ENCODE measurements around the gene TCF21.
"Not testable (repeated sequence)": the region's sequence is repeated elsewhere in the genome, so short reads cannot be mapped to it uniquely, and the experiment has no call there.

Gene TCF21

GRCh38 chr6:133890711-133891148 is 1.8 kb downstream of the TCF21 start:
- DNase-seq, result no peak

- DNase-seq, result no peak
These were observed 2.4 kb downstream of the TCF21 start for GRCh38 chr6:133891149-133891926.

- DNase-seq, result no peak
These were observed 3.3 kb downstream of the TCF21 start for GRCh38 chr6:133891927-133892812.

DNA sequence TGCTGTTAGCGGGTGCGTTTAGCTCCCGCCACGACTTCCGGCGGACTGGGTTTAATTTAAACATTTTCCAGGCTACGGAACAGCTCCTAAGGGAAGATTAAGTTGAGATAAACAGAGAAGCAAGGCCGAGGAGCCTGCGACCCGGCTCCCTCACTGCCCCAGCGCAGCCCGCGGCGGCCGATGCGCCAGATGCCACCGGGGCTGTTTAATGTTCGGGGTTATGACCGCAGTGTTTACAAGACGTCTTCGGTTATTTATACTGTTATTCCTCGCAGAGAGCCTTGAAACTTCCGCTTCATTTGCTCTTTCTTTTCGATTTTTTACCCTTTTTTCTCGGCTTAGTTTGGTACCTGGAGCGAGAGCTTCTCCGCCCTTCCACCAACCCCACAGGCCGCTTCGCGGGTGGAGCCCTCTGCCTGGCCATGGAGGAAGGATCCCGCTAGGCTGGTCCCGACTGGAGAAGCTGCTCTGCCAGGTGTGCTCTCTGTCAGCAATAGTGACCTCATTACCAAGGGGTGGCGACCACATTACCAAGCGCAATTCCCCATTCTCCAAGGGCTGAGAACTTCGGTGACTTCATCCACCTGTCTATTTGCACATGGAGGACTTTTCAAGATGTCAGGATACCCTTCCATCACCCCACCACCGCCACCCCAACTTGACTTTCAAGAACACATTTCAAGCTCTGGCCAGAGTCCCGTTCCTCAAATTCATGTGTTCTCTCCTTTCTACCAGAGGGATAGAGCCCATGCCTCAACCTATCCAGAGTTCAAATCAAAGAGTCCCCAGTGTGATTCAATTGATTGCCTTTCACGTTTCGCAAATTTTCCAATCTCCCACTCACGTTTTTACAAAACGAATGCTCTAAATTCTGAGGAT is 4.1 kb downstream of the TCF21 start:
- DNase-seq, result no peak

GRCh38 chr6:133893946-133894345 is 5.0 kb downstream of the TCF21 start:
- no peak for DNase-seq

DNA sequence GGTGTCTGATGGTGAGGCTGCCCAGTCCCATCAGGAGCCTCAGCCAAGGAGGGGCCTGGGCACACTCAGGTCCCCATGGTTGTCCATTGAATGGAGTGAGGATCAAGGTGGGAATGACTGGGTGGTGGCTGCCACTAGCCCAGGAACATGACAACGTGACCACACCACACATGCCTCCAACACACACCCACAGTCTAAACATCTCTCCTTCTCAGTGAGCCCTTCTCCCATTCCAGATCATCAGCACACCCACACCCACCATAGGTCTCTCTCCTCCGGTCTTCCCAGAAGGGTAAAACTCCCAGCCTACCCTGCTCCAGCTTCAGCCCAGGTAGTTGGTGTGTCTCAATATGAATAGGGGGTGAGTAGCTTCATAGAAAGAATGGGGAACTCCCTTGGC is 5.5 kb downstream of the TCF21 start:
- DNase-seq, result no peak

- no peak for DNase-seq
These were observed 6.0 kb downstream of the TCF21 start for GRCh38 chr6:133894795-133895358.

- no peak for DNase-seq
These were observed 6.8 kb downstream of the TCF21 start for GRCh38 chr6:133895573-133896343.

DNA sequence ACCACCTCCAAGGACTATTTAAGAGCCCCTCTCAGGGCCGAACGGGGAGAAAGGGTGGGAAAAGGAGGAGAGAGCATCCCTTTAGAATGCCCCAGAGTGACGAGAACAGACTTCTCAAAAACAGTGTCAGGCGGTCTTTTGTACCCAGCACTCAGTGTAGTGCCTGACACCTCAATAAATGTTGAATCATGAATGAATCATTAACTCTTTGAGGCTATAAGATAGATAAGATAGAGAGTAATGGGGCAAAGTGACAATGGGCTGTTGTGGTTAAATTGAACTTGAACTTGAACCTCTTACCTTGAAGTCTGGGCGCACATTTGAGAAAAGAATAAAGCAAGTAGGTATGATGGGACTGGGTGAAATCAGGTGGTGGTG is 7.4 kb downstream of the TCF21 start:
- DNase-seq, result no peak

DNA sequence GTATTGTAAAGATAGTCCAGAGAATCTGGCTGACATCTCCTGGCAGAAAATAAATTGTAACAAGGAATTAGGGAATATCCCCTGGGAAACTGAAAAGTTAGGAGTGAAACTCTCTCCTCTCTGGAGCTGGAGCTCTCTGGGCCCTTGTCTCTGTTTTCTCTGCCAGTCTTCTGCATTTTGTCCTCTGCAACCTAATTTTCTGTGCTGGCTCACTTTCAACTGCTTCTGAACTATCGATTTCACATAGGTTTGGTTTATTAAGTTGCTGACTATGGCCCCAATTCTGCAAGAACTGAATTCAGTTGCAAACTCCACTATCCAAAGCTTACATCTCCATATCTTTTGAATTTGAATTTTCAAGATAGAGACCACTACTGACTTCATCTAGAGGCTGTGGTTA is 9.3 kb downstream of the TCF21 start:
- no peak for DNase-seq

- no peak for DNase-seq
These were observed 10.6 kb downstream of the TCF21 start for GRCh38 chr6:133899556-133899955.

DNA sequence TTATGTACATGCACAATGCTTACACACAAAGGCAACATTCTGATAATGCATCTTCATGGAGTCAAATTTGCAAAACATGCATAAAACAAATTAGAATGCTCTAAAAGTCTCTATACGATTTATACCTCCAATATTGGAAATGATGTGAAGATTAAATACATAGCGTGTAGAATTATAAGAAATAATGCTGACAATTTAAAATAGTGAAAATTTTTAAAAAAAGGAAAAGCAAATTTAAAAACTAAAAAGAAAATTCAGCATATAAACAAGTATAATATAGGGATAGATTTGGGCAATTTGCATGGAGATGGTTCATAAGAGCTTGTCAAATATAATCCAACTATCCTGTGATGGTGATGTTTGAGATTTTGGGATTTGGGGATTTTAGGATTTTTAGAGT is 14.9 kb downstream of the TCF21 start:
- no peak for DNase-seq

DNA sequence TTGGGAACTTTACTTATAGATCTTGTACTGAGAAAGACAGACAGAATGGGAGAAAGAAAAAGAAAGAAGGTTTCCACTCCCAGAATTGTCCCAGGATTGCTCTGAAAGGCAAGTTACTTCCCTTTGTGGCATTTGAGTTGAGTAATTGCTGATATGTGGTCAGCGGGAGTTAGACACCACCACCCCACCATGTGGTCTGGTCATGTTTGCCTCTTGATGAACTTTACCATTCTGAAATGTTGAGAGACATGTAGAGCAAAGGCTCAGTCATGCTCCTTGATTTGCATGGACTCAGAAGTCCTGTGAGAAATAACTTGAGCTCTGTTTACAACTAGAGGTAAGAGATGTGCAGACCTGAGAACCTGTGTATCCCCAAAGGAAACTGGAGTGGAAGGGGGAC is 17.1 kb downstream of the TCF21 start:
- DNase-seq, result no peak

- no peak for DNase-seq
These were observed 27.8 kb downstream of the TCF21 start for GRCh38 chr6:133916650-133917151.

- DNase-seq, result no peak
These were observed 28.9 kb downstream of the TCF21 start for GRCh38 chr6:133917781-133918180.

DNA sequence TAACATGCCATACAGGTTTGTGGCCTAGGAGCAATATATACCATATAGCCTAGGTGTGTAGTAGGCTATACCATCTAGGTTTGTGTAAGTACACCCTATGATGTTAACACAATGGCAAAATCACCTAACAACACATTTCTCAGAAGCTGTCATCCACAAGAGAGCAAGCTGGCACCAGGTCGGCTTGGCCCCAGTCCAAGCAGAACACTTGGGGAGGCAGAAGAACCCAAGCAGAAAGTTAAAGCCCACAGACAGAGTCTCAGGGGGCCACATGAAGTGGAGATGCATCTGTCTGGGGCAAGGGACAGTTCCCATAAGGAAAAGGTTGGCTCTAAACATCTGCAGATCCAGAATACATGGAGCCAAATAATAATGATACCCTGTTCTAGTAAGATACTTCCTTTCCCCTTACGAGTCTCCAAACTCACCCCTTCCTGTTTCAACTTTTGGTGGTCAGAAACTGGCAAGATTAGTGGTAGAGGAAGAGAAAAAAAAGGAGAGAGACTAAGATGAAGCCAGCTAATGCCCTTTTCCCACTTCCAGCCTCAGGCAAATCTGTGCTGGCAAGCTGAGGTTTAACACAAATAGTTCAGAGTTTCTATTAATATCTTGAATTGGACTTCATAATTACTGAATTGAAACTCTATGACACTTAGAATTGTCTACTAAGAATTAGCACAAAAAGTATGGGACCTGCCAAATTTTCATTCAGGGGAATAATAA is 29.5 kb downstream of the TCF21 start:
- no peak for DNase-seq

DNA sequence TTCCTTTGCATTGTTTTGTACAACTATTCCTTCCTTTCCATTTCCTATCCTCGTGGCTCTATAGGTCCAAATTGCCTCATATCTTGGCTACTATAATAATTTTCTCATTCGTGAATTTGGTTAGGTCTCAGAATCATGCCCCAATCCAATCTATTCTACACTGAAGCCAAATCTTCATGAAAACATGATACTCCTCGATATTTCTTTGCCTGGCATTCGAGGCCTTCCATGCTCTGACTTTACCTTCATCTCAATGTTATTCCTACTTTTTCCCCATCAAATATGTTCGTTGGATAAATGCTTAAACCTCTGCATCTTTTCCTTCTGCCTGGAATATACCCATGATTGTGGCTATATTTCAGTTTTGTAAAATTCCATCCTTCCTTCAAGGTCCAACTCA is 30.4 kb downstream of the TCF21 start:
- DNase-seq, result no peak

DNA sequence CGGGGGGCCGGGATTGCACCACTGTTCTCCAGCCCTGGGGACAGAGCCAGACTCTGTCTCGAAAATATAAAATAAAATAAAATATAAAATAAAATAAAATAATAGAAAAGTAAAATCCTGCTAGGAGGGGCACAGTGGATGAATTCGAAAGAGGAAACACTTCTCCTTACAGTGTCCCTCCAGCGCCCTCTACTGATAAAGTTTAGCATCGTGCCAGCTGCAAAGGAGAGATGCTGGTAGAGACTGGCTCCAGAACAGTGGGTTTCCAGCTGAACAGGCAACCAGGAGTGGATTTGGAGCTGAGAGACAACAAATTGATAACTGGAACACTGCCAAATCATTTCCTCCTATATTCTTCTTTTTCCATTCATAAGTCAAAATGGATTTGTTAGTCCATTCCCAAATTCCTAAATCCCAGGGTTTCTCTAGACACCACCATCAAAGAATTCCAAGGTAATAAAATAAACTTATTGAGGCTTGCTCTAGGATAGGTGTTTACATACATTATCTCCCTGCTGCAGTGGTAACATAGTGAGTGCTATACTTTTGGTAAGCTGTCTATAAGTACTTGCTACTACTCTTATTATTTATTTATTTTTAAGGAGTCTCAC is 32.4 kb downstream of the TCF21 start:
- no peak for DNase-seq

DNA sequence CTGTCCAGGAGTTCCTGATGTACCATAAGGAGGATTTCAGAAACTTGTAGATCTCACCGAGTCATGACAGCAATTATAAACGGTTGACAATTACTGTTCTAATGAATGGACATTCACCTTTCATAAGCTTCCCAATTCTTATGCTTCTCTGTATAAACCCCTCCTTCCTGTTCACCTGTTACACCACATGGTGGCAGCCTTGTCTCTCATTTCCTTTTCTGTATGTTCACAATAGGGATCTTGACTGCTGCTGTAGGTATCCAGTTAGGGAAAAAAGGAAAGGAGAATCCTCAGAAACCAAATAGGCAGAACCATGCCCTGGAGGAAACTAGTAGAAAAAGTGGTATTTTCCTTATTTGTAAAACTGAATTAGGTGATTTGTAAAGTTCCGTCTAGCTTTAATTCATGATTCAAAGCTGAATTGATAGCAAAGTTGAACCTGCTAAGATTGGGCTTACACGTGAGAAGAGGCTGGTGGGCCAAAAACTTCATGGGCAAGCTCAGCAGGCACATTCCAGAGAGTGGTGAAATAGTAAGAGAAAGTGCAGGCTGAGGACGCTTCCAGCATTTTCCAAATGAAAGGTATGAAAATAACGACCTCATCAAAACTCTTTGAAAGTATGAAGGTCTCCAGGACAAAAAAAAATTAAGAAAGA is 35.2 kb downstream of the TCF21 start:
- no peak for DNase-seq

DNA sequence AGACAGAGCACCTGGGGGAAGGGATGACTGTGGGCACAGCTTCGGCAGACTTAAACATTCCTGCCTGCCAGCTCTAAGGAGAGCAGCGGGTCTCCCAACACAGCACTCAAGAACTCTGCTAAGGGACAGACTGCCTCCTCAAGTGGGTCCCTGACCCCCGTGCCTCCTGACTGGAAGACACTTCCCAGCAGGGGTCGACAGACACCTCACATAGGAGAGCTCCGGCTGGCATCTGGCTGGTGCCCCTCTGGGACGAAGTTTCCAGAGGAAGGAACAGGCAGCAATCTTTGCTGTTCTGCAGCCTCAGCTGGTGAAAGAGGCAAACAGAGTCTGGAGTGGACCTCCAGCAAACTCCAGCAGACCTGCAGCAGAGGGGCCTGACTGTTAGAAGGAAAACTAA is 42.3 kb downstream of the TCF21 start:
- not testable (repeated sequence) for DNase-seq

Measured in activated gamma-delta T cell (primary cell).